GM21576 (cell line): ENCODE measurements around the gene ABTB2.

Experiments used
- ATAC-seq: cut with Tn5 transposase; IDR thresholded peaks from one replicate; pipeline ENCODE4 v1.9.1; 2021; ENCODE audit warnings: mild to moderate bottlenecking, moderate library complexity; ENCODE audit not compliant: unreplicated experiment

Gene ABTB2

GRCh38 chr11:34363363-34364084, 5.7 kb upstream of the ABTB2 start:
- no peak for ATAC-seq

- no peak for ATAC-seq
Observed at GRCh38 chr11:34360046-34360445, 2.2 kb upstream of the ABTB2 start.

- ATAC-seq: no peak
Observed at GRCh38 chr11:34359548-34359891, 1.7 kb upstream of the ABTB2 start.

GRCh38 chr11:34358728-34359547, 1.1 kb upstream of the ABTB2 start:
- ATAC-seq: no peak

GRCh38 chr11:34358258-34358727, 483 bp upstream of the ABTB2 start:
- no peak for ATAC-seq

- no peak for ATAC-seq
Observed at GRCh38 chr11:34356913-34357700, 703 bp downstream of the ABTB2 start.

- ATAC-seq: no peak
Observed at GRCh38 chr11:34356576-34356912, 1.3 kb downstream of the ABTB2 start.

- ATAC-seq: no peak
Observed at GRCh38 chr11:34356130-34356529, 1.7 kb downstream of the ABTB2 start.

- no peak for ATAC-seq
Observed at GRCh38 chr11:34355726-34356125, 2.1 kb downstream of the ABTB2 start.

- ATAC-seq: no peak
Observed at GRCh38 chr11:34354782-34355181, 3.0 kb downstream of the ABTB2 start.

GRCh38 chr11:34353881-34354280, 3.9 kb downstream of the ABTB2 start:
- no peak for ATAC-seq

GRCh38 chr11:34351687-34352469, 5.9 kb downstream of the ABTB2 start:
- peak; percentile 47 for ATAC-seq

GRCh38 chr11:34351051-34351450, 6.8 kb downstream of the ABTB2 start:
- no peak for ATAC-seq

- ATAC-seq: no peak
Observed at GRCh38 chr11:34349882-34350281, 7.9 kb downstream of the ABTB2 start.

- ATAC-seq: no peak
Observed at GRCh38 chr11:34348919-34349318, 8.9 kb downstream of the ABTB2 start.

GRCh38 chr11:34348096-34348495, 9.7 kb downstream of the ABTB2 start:
- no peak for ATAC-seq

- ATAC-seq: no peak
Observed at GRCh38 chr11:34346551-34346950, 11.3 kb downstream of the ABTB2 start.

- no peak for ATAC-seq
Observed at GRCh38 chr11:34345991-34346480, 11.8 kb downstream of the ABTB2 start.

GRCh38 chr11:34345540-34345876, 12.3 kb downstream of the ABTB2 start:
- ATAC-seq: no peak

GRCh38 chr11:34344768-34345539, 12.9 kb downstream of the ABTB2 start:
- ATAC-seq: no peak
